ENCODE results near the gene OPA3.

- no peak for TF ChIP-seq CTCF (conservative IDR thresholded peaks at IDR 0.05; ENCODE audit: low read depth, low read length)
- no peak for TF ChIP-seq EZH2 (IDR thresholded peaks at IDR 0.05; ENCODE audit: borderline replicate concordance, low read depth, low read length, poor library complexity, severe bottlenecking)
Observed at GRCh38 chr19:45567609-45568008, 17.0 kb downstream of the OPA3 start.
